ENCODE results near the gene GORASP1.

Gene GORASP1

DNA sequence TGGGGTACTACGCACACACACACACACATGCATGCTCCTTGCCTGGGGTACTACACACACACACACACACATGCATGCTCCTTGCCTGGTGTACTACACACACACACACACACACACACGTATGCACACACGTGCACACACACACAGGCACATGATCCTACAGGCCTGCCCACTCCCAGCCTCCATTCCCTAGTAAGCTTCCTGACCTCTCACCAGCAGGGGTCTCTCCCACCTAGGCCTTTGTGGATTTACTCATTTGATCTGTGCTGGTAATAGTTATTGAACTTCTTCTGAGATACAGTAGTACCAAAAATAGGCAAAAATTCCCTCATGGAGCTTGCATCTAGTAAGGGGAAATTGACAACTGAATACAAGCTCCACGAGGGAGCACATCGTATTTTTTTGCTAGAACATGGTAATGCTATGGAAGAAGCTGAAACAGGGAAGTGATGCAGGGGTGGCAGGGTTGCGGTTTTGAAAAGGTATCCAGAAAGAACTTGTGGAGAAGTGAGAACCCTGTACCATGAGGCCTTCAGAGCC, 19.2 kb upstream of the GORASP1 start:
- no peak for FAIRE-seq
- DNase-seq (ENCODE audit: low spot score), result peak; percentile 29

DNA sequence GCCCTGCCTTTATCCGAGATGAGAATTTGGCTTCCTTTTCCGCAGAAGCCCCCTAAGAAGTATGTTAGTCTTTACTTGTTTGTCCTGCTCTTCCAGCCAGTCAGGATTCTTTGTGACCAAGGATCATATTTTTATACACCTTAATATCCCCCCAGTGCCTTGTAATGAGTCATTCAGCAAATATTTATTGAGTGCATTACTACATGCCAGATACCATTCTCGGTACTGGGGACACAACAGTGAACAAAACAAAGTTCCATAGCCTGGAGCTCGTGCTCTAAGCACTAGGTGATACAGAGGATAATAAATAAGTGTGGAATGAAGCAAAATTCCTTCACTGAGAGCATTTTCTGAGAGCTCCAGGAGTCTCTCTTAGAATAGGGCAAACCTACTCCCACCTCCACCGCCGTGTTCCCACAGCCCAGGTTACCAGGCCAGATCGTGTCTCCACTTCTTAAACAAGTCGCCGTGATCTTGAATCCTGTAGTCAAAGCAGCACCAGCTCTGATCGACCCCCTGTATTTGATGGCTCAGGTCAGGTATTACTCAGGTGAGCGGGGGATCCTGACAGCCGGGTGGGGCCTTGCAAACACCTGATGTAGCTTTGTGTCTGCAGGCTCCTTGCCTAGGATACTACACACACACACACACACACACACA, 18.5 kb upstream of the GORASP1 start:
- peak; percentile 25 for DNase-seq (ENCODE audit: low spot score)

DNA sequence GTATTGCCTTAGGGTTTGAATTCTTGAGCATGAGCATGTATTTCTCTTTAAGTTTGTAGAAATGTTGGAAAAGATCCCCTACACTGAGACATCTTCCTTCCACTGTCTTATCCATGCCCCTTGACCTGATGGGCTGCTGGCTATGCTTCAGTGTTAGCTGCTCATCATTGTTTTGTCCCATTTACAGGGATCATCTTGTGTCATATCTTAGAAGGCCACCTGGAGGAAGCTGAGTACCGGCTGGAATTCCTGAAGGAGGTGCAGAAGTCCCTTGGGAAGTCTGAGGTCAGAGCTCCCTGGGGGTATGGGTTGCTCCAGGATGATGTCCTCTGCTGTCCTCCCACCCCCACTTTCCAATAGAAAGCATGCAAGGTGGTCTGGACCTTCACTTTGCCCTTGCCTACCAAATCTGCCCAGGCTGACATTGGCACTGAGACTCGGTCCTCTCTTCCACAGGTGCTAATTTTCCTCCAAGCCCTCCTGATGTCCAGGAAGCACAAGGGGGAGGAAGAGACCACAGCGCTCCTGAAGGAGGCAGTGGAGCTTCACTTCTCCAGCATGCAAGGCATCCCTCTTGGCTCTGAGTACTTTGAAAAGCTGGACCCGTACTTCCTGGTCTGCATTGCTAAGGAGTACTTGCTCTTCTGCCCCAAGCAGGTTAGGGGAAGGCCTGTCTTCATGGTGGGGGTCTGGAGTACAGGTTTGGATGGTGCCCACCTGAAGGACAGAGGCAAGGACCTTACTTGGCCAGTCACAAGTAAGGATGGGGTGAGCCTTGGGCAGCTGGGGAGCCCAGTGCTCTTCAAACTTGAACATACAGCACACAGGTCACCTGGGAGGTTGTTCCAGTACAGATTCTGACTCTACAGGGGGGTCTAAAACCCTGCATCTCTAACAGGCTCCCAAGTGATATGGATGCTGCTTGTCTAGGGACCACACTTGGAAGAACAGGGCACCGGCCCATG, 17.7 kb upstream of the GORASP1 start:
- no peak for DNase-seq (ENCODE audit: low spot score)
- no peak for FAIRE-seq

More for the DNA sequence above, 18.5 kb upstream of the GORASP1 start:
- no peak for FAIRE-seq

DNA sequence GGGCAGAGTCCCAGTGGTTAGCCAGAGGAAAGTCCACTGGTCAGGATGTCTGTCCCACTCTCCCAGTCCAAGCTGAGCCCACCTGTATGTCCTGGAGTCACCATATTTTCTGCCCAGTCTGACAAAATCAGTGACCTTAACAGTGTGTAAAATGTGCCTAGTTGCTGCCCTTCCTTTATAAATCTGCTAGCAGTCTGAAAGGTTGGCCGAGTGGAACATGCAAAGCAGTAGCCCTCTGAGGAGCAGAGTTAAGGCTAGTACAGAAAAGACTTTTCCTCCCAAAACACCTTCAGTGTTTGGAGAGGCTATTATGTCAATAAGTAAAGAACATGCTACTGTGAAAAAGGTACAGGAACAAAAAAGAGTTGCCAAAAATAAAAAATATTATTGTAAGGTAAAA, 15.4 kb upstream of the GORASP1 start:
- FAIRE-seq (no peak), DNase-seq (ENCODE audit: low spot score) (no peak)

DNA sequence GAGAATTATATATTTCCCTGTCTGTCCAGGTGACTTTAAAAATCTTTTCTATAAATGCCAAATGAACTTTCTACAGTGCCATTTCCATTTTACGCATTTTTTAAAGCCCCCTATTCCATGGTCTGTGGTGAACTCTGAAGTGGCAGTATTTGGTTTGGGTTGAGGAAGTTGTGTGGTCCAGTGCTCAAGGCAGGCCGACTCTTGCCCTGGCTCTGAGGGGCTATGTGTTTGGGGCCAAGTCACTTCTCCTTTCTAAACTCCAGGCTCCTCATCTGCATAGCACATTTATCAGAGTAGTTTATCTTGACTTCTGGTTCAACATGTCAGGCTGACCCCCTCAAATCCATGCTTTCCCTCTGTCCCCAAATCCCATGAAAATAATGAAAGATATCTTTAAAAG, 14.2 kb upstream of the GORASP1 start:
- FAIRE-seq (no peak), DNase-seq (ENCODE audit: low spot score) (no peak)

DNA sequence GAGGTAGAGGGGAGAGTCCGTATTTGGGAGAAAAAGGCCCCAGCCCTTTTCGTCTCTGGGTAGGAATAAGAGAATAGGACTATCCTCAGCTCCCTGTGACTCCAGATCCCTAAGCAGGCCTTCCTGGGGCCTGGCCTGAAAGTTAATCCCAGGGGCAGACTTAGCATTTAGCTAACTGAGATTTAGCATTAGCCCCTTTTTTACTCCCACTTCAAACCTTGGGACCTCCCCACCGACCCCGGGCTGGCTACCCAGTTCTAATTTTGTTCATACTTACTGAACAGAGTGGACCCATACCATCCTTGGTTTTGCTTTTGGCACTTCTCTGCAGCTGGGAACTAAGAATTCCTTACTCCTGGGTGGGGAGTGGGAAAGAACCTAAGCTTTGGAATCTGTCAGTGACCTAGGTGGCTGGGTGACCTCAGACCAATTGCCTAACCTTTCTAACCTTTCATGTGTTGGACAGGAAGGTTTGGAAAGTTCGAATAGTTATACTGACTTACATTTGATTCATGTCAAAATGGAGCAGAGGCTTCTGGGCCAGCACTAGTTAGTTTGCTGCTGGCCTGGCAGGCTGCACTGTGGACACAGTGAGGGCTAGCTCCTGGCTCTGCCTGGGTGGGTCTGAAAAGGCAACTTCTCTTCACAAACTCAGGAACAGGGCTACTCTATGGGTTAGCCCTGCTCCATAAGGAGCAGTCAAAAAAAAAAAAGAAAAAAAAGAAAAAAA, 11.7 kb upstream of the GORASP1 start:
- DNase-seq (ENCODE audit: low spot score), result no peak
- no peak for FAIRE-seq

DNA sequence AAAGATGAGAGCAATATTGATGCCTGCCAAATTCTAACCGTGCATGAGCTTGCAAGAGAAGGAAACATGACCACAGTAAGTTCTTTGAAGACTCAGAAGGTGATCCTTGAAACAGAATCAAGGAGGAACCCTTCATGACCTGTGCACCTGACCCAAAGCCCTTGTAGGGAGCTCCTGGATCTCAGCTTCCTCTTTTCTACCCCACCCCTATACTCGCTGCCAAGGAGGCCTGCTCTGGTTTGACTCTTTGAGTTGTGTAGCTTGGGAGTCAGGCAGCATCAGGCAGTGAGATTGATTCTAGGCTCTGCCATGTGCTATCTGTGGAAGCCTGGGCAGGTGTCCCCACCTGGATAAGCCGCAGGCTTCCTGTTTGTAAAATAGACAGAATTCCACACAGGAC, 10.7 kb upstream of the GORASP1 start:
- DNase-seq (ENCODE audit: low spot score), result no peak
- no peak for FAIRE-seq

DNA sequence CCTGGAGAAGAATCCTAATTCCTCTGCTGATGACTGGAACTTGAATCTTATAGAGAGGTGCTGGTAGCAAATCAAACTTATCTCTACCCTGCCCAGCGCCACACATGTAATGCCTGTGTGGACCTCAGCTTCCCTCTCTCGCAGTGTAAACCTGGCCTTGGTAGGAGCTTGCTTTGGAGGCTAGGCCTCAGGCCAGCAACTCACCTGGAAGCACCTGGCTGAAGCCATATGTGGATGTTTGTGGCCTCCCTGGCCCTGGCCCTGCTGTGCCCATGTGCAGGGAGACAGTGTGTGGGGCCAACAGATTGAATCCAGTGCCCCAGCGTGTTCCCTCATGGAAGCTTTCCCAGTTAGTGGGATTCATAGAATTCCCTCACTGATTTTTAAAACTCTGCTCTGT, 8.4 kb upstream of the GORASP1 start:
- FAIRE-seq (no peak), DNase-seq (ENCODE audit: low spot score) (no peak)

DNA sequence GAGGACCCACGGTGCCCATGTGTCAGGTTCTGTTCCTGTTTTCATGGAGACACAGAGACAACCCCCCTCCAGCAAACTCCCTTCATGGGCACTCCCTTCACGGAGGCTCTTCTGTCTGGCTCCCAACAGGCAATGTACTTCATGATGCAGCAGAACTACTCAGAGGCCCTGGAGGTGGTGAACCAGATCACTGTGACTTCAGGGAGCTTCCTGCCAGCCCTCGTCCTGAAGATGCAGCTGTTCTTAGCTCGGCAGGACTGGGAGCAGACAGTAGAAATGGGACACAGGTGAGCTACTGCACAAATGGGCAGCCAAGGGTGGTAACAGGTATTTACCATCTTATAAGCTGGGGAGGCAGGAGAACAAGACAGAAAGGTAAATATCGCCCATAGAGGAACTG, 7.0 kb upstream of the GORASP1 start:
- DNase-seq (ENCODE audit: low spot score) (no peak), FAIRE-seq (no peak)

DNA sequence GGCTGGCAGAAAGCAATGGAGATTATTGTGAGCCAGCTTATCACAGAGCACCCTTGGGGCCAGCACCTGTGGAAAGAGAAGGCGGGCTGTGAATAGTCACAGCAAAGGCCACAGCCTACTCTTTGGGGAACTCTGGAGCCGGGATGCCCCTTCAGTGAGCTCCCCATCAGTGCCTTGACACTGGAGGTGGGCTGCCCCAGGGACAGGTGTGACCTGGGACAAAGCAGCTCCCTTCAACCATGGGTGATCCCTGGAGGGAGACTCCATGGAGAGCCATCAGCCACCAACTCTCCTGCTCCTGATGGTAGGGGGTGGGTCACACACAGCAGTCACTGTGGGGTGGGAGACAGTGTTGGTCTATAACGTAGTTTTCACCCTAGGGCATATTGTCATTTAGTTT, 5.9 kb upstream of the GORASP1 start:
- FAIRE-seq, result no peak
- no peak for DNase-seq (ENCODE audit: low spot score)

DNA sequence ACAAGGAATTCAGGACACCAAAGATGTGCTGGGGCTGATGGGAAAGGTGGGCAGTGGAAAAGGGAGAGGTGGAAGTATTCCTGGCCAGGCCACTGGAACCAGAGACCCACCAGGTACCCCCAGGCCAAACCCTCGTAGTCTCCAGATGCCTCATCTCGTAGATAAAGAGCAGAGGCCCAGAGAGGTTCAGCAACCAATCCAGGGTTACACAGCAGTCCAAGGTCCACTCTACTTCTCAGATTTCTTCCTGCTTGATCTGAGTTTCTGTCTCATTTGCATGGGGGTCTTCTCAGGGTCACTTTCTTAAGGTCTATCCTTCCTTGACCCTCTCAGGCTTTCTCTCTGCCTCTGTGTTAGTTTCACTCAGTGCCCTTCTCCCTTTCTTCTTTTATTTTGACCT, 5.1 kb upstream of the GORASP1 start:
- no peak for FAIRE-seq
- no peak for DNase-seq (ENCODE audit: low spot score)

DNA sequence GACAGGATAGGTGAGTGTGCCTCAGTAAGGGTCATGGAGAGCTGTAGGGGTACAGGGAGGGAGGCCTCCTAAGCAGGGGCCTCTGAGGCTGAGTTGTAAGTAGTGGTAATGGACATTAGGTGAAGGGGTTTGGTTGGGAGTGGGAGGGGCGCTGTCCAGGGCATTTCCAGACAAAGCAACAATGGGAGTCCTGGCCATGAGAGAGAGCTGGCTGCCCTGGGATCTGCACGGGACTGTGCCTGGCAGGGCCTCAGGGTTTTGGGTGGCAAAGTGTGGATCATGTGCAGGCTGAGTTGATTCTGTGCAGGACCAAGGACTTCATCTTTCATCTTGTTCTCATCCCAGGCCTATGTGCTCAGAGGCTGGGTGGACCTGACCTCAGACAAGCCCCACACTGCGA, 4.7 kb upstream of the GORASP1 start:
- DNase-seq (ENCODE audit: low spot score) (no peak), FAIRE-seq (no peak)

DNA sequence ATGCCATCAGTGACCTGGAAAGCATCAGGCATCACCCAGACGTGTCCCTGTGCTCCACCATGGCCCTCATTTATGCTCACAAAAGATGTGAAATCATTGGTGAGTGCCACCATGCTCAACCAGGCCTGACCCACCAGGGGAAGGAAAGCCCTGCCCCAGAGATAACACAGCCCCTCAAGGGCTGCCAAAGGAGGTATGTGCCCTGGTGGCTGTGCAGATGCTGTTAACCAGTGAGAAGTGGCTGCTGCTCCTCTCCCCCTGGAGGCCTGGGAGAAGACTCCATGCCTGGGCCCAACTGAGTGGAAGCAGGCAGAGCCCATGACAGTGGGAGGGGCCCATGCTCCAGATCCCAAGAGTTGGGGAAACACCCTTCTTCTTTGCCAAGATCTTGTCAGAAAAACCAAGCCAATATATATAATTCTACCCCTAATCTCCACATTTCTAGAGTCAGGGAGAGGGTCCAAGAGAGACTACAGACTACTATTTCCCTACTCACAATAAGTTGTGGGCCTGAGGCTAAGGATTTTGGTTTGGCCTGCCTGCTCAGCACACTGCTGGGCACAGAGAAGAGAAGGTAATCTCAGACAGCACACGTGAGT, 2.7 kb upstream of the GORASP1 start:
- FAIRE-seq (no peak), DNase-seq (ENCODE audit: low spot score) (no peak)

DNA sequence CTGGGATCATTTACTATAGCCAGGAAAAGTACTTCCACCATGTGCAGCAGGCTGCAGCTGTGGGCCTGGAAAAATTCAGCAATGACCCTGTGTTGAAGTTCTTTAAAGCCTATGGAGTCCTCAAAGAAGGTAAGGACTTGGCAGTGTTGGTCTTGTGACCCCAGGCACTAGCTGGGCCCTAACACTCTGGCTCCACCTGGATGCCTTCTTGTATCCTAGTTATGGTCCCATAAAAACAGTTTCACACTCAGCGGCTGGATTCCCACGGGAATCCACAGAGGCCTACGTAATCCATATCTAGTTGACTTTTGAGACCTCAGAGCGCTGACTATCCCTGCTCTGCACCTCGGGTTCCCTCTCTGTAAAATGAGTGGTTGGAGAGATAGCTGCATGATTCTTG, 1.7 kb upstream of the GORASP1 start:
- DNase-seq (ENCODE audit: low spot score), result no peak
- no peak for FAIRE-seq

DNA sequence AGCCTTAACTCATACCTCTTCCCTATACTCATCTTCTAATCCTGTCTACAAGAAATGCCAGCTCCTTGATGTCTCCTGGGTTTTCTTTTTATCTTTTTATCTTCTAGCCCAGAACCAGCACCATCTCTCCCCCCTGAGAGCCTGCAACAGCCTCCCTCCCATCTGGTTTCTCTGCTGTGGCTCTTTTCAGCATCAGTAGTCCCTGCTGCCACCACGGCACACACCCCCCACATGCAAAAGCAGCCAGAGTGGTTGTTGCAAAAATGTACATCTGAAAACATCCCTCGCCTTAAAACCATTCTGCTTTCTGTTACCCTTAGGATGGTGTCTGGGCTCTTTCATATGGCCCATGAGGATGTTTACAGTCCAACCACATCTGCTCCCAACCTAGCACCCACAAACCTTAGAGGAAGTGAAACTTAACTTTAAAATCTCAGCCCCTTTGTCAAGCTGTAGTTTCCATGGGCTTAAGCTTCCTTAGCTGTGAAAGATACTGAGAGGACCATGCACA, 828 bp upstream of the GORASP1 start:
- DNase-seq (ENCODE audit: low spot score), result no peak

DNA sequence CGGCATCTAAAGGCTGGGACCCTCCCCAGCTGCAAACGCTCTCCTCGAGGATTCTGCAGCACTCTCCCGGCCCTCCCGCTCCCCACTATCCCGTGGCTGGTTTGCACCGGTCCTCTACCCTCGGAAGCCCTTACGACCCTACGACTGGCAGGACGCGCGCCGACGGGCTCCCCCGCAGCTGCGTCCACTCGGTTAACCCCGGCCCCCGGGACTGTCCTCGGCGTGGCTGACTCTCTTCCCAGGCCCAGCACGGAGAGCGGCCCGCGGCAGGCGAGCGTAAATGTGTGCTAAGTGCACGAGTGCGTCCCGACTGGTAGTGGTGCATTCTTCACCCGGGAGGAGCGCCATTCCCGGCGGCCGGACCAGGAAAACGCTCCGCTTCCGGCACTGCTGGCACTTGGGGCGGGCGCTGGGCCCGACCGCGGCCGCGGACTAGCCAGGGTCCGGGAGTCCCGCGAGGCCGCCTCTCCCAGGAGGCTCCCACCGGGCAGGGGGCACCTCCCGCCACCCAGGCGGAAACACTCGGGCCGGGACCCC, 508 bp downstream of the GORASP1 start:
- FAIRE-seq (no peak), DNase-seq (ENCODE audit: low spot score) (no peak)

More for the DNA sequence above, 828 bp upstream of the GORASP1 start:
- no peak for FAIRE-seq

DNA sequence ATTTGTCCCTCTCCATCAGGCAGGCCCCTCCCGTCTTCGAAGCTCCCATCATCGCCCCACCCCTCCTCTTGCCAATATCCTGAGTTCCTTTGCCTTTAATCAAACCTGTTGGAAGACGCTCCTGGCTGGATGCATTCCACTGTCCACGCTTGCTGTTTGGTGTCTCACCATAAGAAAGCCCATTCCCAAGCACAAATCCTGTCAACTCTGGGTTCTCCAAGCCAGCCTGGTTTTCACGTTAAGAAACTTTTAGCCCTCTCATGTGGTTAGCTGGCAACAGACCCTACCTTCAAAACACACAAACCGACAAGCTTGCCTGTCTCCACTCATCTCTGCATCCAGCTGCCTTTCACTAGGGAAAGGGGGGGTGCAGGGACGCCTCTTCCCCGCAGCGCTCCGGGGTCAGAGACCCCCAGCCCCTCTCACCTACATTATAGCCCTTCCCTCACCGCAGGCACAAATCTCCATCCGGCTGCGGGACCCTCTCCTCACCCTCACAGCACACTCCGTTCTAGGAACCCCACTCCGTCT, 1.1 kb downstream of the GORASP1 start:
- DNase-seq (ENCODE audit: low spot score) (no peak), FAIRE-seq (no peak)

DNA sequence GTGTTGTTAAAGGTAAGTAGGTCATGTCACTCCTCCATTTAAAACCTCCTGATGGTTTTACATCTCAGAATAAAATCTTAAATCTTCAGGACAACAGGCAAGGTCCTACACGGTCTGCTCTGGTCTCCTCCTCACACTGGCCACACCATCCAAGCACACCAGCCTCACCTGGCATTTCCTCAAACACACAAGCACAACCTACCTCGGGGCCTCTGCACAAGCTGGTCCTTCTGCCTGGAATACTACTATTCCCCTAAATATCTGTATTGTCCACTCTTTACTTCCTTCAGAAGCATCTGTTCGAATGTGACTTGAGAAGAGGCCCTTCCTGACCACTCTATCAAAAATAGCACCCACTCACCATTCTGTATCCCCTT, 1.8 kb downstream of the GORASP1 start:
- DNase-seq (ENCODE audit: low spot score), result no peak
- no peak for FAIRE-seq

DNA sequence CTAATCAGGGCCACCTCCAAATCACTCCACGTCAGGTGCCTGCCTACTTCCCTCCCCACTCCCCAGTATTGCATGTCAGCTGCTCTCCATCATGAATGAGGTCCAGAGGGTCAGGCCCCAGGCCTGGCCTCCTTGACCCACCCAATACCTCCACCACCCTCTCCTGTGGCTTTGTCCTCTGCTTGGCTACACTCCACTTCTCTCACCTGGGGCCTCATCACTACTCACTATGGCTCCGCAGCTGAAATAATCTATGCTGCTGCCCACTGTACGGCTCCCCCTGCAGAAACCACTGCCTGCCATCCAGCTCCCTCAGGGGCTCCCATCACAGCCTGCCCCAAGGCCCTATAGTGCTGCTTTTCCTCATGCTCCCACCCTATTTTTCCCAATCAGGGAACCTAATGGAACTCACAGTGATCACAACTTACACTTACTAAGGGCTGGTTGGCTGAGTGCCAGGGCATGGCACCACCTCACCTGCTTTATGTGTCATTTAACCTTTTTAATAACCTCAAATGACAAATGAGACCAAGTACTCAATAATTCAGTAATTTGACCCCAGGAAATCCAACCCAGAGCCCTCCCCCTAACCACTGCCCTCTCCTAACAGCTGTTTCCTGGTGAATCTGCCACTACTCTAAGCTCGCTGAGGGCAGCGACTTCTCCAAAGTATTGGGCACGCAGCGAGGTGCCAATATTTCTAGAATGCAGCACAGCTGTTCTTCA, 2.3 kb downstream of the GORASP1 start:
- DNase-seq (ENCODE audit: low spot score) (no peak), FAIRE-seq (no peak)

Data from RCC 7860 (cell line).